CD14-positive monocyte (primary cell): Measurements from ENCODE around the gene ATP5F1D. TPM values are rescaled to one million over a fixed set of nuclear protein-coding genes. Genes with fewer than 3 reads are reported as not detected.
A peak's percentile ranks its signal among the peaks of the same experiment; 100 is the strongest.

Experiments
- DNase-seq, 3 donors: peaks; one replicate each; pipeline ENCODE4 v3.0.0-alpha.2; 2011 to 2022
- H2AFZ ChIP-seq: 2 replicates; pipeline ENCODE4 v1.6.0; 2012; ENCODE audit warnings: mild to moderate bottlenecking, low read depth, low read length, inconsistent platforms; ENCODE audit not compliant: insufficient read depth, poor library complexity, severe bottlenecking
- H3K27ac ChIP-seq, 2 donors: 1 replicate in 1 of 2; 2 replicates in 1 of 2; pipeline ENCODE4 v1.5.1; 2012 to 2013; ENCODE audit warnings: low read length in 2 of 2, control low read depth in 1 of 2, inconsistent platforms in 1 of 2, low read depth in 1 of 2, mild to moderate bottlenecking in 1 of 2
- H3K27me3 ChIP-seq, 2 donors: one replicate each; pipeline versions ENCODE4 v1.6.0 to v1.6.1; 2011 to 2013; ENCODE audit warnings: low read length in 2 of 2; ENCODE audit not compliant: control insufficient read depth in 2 of 2, insufficient read depth in 2 of 2
- H3K36me3 ChIP-seq, 2 donors: replicated peaks in 1 of 2; 1 replicate in 1 of 2; 2 replicates in 1 of 2; pipeline versions ENCODE4 v1.5.1 to v1.6.1; 2012 to 2013; ENCODE audit warnings: low read length in 2 of 2, control low read depth in 1 of 2, inconsistent platforms in 1 of 2, mild to moderate bottlenecking in 1 of 2; ENCODE audit not compliant: insufficient read depth in 2 of 2, control insufficient read depth in 1 of 2
- H3K4me1 ChIP-seq, 2 donors: 1 replicate in 1 of 2; 2 replicates in 1 of 2; pipeline versions ENCODE4 v1.5.1 to v1.6.1; 2012 to 2013; ENCODE audit warnings: low read length in 2 of 2, control low read depth in 1 of 2, inconsistent platforms in 1 of 2, mild to moderate bottlenecking in 1 of 2, moderate library complexity in 1 of 2; ENCODE audit not compliant: insufficient read depth in 2 of 2, control insufficient read depth in 1 of 2
- H3K4me2 ChIP-seq: replicated peaks from 2 replicates; pipeline ENCODE3; 2012; ENCODE audit warnings: low read length, moderate library complexity, mild to moderate bottlenecking; ENCODE audit not compliant: poor library complexity, severe bottlenecking; ENCODE audit errors: extremely low read depth
- H3K4me3 ChIP-seq, 3 experiments: fragments of 200-600 bp in 1 of 3; sonication (generic) in 1 of 3; replicated peaks in 1 of 3; 1 replicate in 2 of 3; 2 replicates in 1 of 3; pipeline ENCODE4 v1.5.1; 2011 to 2013; ENCODE audit warnings: low read length in 3 of 3, mild to moderate bottlenecking in 3 of 3, control low read depth in 2 of 3, low read depth in 2 of 3, inconsistent platforms in 1 of 3, moderate library complexity in 1 of 3
- H3K79me2 ChIP-seq: 2 replicates; pipeline ENCODE4 v1.6.0; 2012; ENCODE audit warnings: mild to moderate bottlenecking, control low read depth, inconsistent platforms, low read length, moderate library complexity; ENCODE audit not compliant: insufficient read depth
- H3K9ac ChIP-seq: 2 replicates; pipeline ENCODE4 v1.6.0; 2017; ENCODE audit warnings: low read length, mild to moderate bottlenecking; ENCODE audit not compliant: insufficient read depth, poor library complexity, severe bottlenecking
- H3K9me3 ChIP-seq, 2 donors: replicated peaks in 1 of 2; 1 replicate in 1 of 2; 2 replicates in 1 of 2; pipeline versions ENCODE4 v1.5.1 to v1.6.1; 2012 to 2013; ENCODE audit warnings: low read length in 2 of 2, control low read depth in 1 of 2; ENCODE audit not compliant: control insufficient read depth in 1 of 2, insufficient read depth in 1 of 2
- H4K20me1 ChIP-seq: 2 replicates; pipeline ENCODE4 v1.6.0; 2012; ENCODE audit warnings: mild to moderate bottlenecking, low read length, control low read depth, moderate library complexity; ENCODE audit not compliant: insufficient read depth
- H3K27ac Mint-ChIP-seq, 7 donors: one replicate each; pipeline ENCODE4 v1.8.0; 2020; ENCODE audit warnings: mild to moderate bottlenecking in 7 of 7, mixed read lengths in 7 of 7, moderate library complexity in 6 of 7, inconsistent platforms in 2 of 7
- H3K27me3 Mint-ChIP-seq, 3 donors: one replicate each; pipeline ENCODE4 v1.8.0; 2021 to 2022; ENCODE audit warnings: low read depth in 3 of 3, mild to moderate bottlenecking in 3 of 3, mixed read lengths in 3 of 3, moderate library complexity in 3 of 3, inconsistent platforms in 1 of 3
- H3K36me3 Mint-ChIP-seq, 2 donors: one replicate each; pipeline ENCODE4 v1.8.0; 2020; ENCODE audit warnings: mixed read lengths in 2 of 2, inconsistent platforms in 1 of 2, mild to moderate bottlenecking in 1 of 2
- H3K4me1 Mint-ChIP-seq: one replicate; pipeline ENCODE4 v1.8.0; 2020; ENCODE audit warnings: mild to moderate bottlenecking, mixed read lengths
- H3K4me3 Mint-ChIP-seq, 2 donors: one replicate each; pipeline ENCODE4 v1.8.0; 2020; ENCODE audit warnings: mild to moderate bottlenecking in 2 of 2, mixed read lengths in 2 of 2, moderate library complexity in 1 of 2
- H3K9me3 Mint-ChIP-seq, 7 donors: one replicate each; pipeline ENCODE4 v1.8.0; 2020 to 2022; ENCODE audit warnings: mixed read lengths in 7 of 7, mild to moderate bottlenecking in 6 of 7, moderate library complexity in 6 of 7, inconsistent platforms in 2 of 7
- CTCF ChIP-seq: fragments of 200-600 bp; IDR thresholded peaks from one replicate; pipeline ENCODE4 v1.8.0; 2022; ENCODE audit warnings: antibody characterized with exemption, mild to moderate bottlenecking
- WGBS: methylation state at CpG from one replicate; pipeline ENCODE4 v1.1.5; 2013; ENCODE audit warnings: missing lambda C conversion rate; ENCODE audit not compliant: insufficient coverage; 5-methylcytosine and 5-hydroxymethylcytosine counted together
- intact Hi-C, 2 donors: fragments of 100-400 bp; cut with micrococcal nuclease; formaldehyde crosslinking; loops; one replicate each; pipeline versions ENCODE4 v1.15.0 to v1.15.1; 2023
- polyA plus RNA-seq, 3 donors: library from polyadenylated mRNA; depleted of rRNA in 1 of 3; unstranded in 2 of 3; stranded (reverse) in 1 of 3; fragments of 300-500 nt in 2 of 3; fragments of >200 nt in 1 of 3; fragmentation: Illumina TruSeq in 2 of 3; gene quantifications; 1 replicate in 2 of 3; 2 replicates in 1 of 3; pipeline ENCODE4 v1.2.3, GENCODE V29; 2012 to 2021

Gene ATP5F1D
- polyA plus RNA-seq, 3 donors, result 122 to 160 (median 143) TPM

DNA sequence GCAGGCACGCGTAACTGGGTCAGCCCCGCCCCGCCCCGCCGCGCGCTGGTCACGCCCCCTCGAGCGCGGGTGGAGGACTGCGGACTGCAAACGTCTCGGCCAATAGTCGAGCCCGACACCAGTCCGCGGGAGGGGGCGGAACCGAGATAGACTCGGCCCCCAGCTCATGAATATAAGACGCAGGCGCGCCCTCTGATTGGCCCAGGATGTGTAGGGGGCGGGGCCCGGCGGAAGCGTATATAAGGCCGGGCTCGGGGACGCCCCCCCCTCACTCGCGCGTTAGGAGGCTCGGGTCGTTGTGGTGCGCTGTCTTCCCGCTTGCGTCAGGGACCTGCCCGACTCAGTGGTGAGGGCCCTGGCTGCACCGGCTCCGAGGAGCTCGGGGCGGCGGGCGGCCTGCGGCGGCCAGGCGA, 27.5 kb downstream of the ATP5F1D start, which contains the start of gene CIRBP:
CIRBP (plus strand) TSS at position 268 of the 413 bp plus-strand sequence. CDS start 1,602 bp downstream, outside the sequence.
- peaks cover 58% of the 10 kb centered on the region for H3K79me2 ChIP-seq

More for the DNA sequence above, 27.5 kb downstream of the ATP5F1D start, which contains the start of gene CIRBP:
- Histone ChIP-seq H3K27me3 (peaks cover 0 to 8% of the 10 kb centered on the region in 2 donors), H4K20me1 (peaks cover 66% of the 10 kb centered on the region), H3K4me3 (peak within 1 kb of the TSS; percentile 76 to 98 (median 87)), H3K4me2 (peak within 1 kb of the TSS; percentile 100), H3K9me3 (no peaks in the 10 kb centered on the region), H3K4me1 (peaks cover 76 to 88% of the 10 kb centered on the region in 2 donors), H3K27ac (peak within 1 kb of the TSS; percentile 73 to 87), H2AFZ (no peak within 1 kb of the TSS), H3K36me3 (peaks cover 33 to 37% of the 10 kb centered on the region in 2 donors), H3K9ac (peak within 1 kb of the TSS; percentile 91)
- TF ChIP-seq CTCF, result no peak
- H3K4me3 Mint-ChIP-seq, result peak within 1 kb of the TSS; percentile 82 to 89
- H3K27me3 Mint-ChIP-seq, result peaks cover 6 to 14% (median 9%) of the 10 kb centered on the region in 3 donors
- intact Hi-C loops, result loop anchor here in 1 of 2 donors (5.0 kb wide), 1 partner anchor 167 kb away; the partner anchor contains the start of gene GPX4
- H3K36me3 Mint-ChIP-seq, result peaks cover 34 to 40% of the 10 kb centered on the region in 2 donors
- under 1% methylated on average over 47 of the region's 50 CpGs for WGBS
- H3K27ac Mint-ChIP-seq, result peak within 1 kb of the TSS; percentile 84 to 94 (median 91)
- H3K9me3 Mint-ChIP-seq, result peaks cover 0 to 2% (median 0%) of the 10 kb centered on the region in 7 donors
- H3K4me1 Mint-ChIP-seq, result peaks cover 72% of the 10 kb centered on the region
- DNase-seq, result peak; percentile 99 to 100 (median 99)
